HG03064 (cell line): ENCODE results near the gene CABLES2.
"Not testable (repeated sequence)": the region's sequence is repeated elsewhere in the genome, so short reads cannot be mapped to it uniquely, and the experiment has no call there.

ENCODE experiments used
- ATAC-seq: cut with Tn5 transposase; IDR thresholded peaks from one replicate; pipeline ENCODE4 v1.9.1; 2021; ENCODE audit warnings: low read depth; ENCODE audit not compliant: unreplicated experiment

The CABLES2 gene

DNA sequence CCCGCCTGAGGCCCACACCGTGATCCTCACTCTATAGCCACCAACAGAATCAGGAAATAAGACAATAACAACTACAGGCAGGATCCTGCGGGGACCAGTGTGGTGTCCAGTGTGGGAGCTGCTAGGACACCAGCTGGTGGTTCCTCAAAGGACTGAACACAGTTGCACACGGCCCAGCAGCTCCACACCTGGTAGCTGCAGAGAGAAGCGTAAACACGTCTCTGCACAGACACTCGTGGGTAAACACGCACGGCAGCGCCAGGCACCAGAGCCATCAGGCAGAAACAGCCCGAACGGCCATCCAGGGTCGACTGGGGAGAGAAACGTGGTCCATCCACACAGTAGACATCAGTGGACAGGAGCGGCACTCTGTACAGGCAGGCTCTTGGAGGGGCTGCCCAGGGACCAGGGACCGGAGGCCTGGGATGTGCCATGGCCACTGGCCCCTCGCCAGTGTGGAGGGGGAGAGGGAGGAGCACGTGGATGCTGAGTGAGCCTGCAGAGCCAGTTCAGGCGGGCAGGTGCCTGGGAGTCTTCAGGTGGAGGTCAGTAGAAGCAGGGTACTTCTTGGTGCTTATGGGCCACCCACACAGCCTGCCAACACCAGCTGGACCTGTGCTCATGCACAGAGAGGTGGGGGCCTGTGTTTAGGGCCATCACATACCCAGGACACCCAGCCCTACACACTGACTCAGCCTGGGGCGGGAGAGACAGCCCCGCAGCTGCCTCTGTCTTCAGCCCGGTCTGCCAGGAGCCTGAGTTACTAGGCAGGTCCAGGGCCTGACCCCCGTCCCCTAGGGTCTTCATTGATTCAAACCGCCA, 32.5 kb downstream of the CABLES2 start:
- ATAC-seq = no peak

DNA sequence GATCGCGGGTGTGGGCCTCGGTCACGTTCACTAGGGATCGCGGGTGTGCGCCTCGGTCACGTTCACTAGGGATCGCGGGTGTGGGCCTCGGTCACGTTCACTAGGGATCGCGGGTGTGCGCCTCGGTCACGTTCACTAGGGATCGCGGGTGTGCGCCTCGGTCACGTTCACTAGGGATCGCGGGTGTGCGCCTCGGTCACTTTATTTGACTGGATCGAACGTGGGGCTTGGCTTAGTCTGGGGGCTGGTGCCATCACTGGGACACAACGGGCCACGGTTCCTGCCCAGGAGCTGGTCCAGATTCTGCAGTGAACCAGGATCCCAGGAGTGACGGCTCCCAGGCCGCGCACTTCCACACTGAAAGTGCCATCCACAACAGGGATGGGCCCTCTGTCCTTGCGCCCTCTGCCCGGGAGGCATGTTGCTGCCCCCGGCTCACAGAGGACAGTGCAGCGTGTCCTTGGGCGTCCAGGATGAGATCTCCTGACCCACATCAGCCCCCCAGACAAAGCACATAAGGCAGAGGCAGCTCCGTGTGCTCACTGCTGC, 33.4 kb downstream of the CABLES2 start:
- not testable (repeated sequence) for ATAC-seq

DNA sequence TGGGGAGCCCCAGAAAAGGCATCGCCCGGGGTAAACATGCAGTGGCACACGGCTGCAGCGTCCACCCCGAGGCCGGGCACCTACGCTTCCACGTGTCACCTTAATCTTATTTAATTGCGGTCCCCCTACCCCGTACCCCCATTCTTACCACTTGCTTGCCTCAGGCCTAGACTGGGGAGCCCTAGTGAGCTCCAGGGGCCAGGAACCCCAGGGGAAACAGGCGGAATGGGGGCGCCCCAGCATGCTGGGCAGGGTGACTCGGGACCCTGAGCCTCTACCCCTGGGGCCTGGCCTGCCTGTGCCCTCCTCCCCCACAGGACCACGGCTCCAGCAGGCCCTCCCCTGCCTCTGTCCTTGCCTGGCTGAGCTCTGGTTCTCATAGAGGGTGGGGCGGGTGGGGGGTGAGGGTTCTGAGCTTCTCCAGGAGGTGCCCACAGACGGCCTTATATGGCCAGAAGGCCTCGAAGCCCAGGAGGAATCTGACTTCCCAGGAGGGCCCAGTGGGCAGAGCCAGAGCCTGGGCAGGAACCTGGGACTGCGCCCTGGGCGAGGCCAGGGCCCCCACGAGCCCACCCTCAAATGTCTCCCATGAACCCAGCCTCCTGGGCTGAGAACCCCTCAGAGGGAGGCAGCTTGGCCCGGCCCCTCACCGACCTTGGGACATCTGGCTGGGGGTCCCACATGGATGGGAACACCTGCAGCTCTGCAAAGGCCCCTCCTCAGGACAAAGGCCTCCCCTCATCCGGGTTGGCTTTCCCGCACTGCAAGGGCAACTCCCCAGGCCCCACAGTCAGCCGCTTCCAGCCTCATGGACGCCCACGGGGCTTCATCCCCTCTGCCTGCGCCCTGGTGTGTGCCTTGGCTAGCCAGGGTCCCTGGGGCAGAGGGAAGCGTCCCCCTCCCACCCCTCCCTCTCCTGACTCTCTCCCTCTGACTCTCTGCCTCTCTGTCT, 34.8 kb downstream of the CABLES2 start:
- no peak for ATAC-seq

- no peak for ATAC-seq
These were observed 35.5 kb downstream of the CABLES2 start for GRCh38 chr20:62371588-62372041.

DNA sequence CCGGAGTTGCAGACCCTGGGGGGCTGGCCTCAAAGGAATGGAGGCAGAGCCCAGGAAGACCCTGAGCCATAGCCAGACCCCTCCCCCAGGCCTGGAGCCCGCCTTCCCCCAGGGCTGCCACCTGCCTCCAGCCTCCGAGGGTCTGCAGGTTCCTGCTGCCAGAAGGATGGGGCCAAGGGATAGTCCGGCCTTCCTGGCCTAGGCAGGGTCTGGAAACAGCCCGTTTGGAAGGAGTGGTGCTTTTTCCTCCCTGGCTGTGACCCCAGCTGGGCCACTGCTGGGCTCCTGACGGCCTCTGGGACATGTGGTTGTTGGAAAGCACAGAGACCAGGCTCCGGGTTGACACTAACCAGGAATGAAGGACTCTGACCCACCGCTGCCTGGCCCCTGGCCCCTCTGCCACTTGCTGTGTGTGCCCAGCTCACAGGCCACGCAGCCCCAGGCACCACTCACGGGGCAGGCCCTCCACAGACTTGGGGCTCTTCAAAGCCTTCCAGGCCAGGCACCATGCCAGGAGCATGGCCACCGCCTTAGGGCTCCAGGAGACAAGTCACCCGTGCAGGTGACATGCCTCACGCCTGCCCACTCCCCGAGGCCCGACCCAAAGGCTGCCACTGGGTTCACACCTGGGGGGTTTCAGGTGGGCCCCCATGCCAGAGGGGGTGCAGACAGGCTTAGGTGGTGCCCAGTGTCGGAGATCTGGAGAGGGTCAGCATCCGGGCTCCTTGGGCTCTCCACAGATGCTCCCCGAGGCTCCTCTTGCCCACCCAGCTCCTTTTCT, 36.1 kb downstream of the CABLES2 start:
- ATAC-seq = no peak

DNA sequence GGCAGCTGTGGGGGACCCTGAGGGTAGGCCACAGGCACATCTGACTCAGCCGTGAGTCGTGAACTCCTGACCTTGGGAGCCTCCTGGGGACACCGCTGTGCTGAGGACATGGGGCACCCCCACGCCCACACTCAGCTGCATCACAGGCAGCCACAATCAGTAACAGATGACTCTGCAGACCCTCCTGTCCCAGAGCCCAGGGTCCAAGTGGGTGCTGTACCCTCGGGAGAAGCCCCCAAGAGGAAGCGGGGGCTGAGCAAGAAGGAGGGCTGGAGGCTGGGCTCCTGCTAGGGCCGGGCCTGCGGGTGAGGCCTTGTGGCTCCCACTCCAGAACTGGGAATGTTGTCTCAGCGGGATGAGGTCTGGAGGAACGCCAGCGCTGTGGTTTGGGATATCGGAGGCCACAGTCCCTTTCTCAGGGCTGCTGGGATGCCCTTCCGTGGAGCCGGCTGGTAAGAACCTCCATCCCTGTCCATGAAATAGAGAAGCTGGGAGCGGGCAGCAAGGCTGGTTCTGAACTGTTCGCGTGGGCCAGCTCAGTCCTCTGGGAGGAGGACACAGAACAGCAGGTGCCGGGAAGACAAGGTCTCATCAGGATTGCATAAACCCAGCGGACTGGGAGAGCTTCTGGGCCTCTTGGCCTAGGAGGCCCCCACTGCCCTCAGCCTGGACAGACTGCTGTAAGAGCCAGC, 36.8 kb downstream of the CABLES2 start:
- ATAC-seq = no peak

DNA sequence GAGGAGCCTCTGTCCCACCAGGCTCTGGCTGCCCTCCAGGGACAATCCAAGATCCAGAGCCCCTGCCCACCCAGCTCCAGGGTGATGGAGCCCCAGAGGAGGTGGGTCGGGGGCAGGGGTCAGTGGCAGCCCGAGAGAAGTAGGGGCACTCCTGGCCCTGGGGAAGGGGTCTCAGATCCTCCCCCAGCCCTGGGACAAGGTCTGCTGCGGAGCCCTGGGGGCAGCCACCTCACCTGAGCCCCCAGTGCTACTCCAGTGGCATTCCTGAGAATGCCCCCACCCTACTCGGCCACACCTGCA, 37.3 kb downstream of the CABLES2 start:
- no peak for ATAC-seq

- no peak for ATAC-seq
These were observed 37.9 kb downstream of the CABLES2 start for GRCh38 chr20:62368976-62369814.

DNA sequence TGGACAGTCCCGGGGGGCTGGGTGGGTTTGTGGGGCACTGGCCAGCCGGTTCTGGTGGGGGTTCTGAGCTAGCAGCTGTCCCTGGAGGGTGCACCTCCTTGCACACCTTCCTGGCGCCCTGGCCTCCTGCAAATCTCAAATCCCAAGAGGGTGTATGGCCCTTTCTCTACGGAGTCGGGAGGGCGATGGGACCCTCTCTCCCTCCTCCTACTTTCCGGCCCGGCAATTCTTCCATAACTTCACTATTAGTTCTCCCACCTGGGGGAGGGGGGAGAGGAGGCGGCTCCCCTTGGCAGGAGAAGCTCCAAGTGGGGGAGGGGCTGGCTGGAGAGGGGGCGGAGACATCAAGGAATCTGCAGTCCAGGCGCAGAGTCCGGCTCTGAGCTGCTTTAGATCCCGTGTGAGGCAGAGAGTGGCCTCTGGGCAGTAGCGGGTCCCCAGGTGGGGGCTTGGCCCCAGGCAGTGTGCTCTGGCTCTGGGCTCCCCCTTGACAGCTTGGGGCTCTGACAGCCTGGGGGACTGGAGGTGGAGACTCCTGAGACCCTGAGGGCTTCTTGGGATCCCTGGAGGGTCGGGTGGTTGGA, 38.6 kb downstream of the CABLES2 start:
- no peak for ATAC-seq

- ATAC-seq = no peak
These were observed 39.3 kb downstream of the CABLES2 start for GRCh38 chr20:62367633-62368391.

GRCh38 chr20:62367136-62367632, 39.9 kb downstream of the CABLES2 start, which contains the start of gene LAMA5:
TSS of gene LAMA5 (minus strand) at chr20:62367312. CDS start at chr20:62367245, 67 bp downstream.
- no peak for ATAC-seq

DNA sequence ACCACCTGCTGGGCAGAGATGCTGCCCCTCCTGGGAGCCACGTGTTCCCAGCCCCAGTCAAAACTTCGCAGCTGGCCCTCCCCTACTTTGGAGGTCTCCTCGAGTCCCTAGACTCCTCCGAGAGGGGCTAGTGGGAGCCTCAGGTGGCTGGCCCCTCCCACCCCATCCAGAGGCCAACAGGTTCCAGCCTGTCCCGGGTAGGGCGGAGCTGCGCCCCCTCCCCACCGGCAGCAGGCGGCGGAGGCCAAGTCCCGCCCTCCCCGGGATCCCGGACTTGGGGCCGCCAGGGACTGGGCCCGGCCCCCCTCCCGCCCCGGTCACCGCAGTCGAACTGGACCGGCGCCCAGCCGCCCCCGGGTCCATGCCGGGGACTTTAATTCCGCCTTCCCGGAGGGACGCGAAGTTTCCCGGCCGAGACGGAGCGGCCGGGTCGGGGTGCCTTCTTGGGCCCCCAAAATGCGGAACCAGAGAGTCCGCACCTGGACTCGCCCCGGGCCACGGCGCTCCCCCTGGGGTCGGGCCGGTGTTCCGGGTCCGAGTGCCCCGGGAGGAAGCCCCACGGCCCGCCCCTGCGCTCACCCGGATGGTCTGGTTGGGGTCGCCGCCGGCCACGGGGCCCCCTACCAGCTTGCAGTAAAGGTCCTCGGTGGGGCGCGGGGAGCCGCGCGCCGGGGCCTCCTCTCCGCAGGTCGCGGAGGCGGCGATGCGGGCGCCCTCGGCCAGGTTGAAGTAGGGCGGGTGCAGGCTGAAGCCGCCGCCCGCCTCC, 40.5 kb downstream of the CABLES2 start:
- no peak for ATAC-seq

DNA sequence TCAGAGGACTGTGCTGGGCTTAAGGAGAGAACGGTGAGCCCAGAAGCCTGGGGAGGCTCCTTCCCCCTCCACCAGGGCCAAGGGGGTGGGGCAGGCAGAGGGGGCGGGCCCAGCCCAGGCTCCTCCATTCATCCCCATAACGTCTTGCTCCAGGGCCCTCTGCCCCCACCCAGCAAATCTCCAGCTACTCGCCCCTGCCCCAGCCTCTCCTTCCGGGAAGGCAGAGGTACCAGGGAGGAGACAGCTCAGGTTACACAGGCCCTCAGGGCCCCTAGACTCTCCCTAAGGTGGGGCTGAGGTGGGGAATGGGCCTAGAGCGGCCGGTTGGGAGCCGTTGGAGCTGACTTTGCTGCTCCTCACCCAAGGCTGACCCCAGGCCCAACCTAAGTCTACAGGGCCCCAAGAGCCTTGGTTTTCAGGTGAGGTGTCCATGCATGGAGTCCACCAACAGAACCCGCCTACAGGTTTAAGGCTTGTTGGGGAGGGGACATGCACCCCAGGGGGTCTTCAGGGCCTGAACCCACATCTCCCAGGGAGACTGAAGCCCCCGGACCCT, 41.2 kb downstream of the CABLES2 start:
- ATAC-seq = no peak

DNA sequence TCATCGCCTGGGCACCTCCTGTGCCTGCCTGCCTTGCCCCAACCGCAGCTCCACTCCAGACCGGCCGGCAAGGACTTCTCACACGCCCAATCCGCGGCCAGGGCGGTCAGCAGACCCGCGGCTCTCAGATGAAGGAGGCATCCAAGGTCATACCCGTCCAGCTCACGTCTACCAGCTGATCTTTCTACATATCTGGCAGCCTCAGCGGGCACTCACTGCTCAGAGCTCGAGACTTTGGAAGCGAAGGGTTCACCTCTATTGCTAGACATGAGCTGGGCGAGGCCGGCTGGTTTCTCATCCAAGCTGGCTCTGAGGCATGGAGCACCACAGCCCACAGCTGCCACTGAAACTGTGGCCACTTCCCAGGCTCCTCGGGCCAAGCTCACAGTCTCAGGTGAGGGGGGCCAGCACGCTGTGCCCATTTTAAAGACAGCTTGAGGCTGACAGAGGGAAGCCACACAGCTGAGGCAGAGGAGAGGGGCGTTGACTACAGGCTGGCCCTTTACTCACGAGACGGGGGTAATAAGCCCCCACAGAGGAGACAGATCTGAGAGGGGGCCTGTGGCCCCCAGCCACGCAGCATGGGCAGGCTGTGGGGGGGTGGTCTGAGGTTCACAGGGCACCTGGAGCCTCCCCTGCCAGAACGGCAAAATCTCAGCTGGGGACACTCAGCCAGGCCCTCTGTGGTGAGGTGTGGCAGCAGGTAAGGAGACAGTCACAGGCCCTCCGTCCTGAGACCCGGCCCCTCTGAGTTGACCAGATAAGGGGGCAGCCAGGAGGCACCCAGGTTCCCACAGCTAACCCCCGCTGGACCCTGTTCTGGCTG, 42.0 kb downstream of the CABLES2 start:
- ATAC-seq = no peak

- ATAC-seq = no peak
These were observed 42.9 kb downstream of the CABLES2 start for GRCh38 chr20:62363920-62364851.
